HG02973 (cell line): ENCODE results near the gene PIEZO1.
A peak's percentile ranks its signal among the peaks of the same experiment; 100 is the strongest.

Experiments
- ATAC-seq: cut with Tn5 transposase; IDR thresholded peaks from one replicate; pipeline ENCODE4 v1.9.1; 2021; ENCODE audit warnings: moderate library complexity; ENCODE audit not compliant: unreplicated experiment

PIEZO1 gene

GRCh38 chr16:88694221-88695087 is 90.6 kb downstream of the PIEZO1 start:
- no peak for ATAC-seq

- no peak for ATAC-seq
These were observed 91.4 kb downstream of the PIEZO1 start for GRCh38 chr16:88693420-88694177.

GRCh38 chr16:88692861-88693260 is 92.2 kb downstream of the PIEZO1 start:
- no peak for ATAC-seq

- no peak for ATAC-seq
These were observed 93.0 kb downstream of the PIEZO1 start for GRCh38 chr16:88691924-88692560.

GRCh38 chr16:88691129-88691813 is 93.7 kb downstream of the PIEZO1 start:
- no peak for ATAC-seq

GRCh38 chr16:88690341-88691128 is 94.5 kb downstream of the PIEZO1 start:
- no peak for ATAC-seq

GRCh38 chr16:88688013-88688778 is 96.8 kb downstream of the PIEZO1 start:
- ATAC-seq: no peak

- ATAC-seq: no peak
These were observed 97.4 kb downstream of the PIEZO1 start for GRCh38 chr16:88687676-88688012.

- ATAC-seq: no peak
These were observed 97.8 kb downstream of the PIEZO1 start for GRCh38 chr16:88687254-88687576.

GRCh38 chr16:88686439-88687253 is 98.4 kb downstream of the PIEZO1 start, which contains the start of gene SNAI3:
Gene SNAI3, minus strand, starts transcription at chr16:88686507. Its CDS starts 101 bp downstream, at chr16:88686406.
- ATAC-seq: peak; percentile 68

GRCh38 chr16:88686062-88686438 is 99.0 kb downstream of the PIEZO1 start:
- no peak for ATAC-seq

GRCh38 chr16:88685156-88686061 is 99.6 kb downstream of the PIEZO1 start:
- ATAC-seq: no peak

GRCh38 chr16:88684569-88685155 is 100.4 kb downstream of the PIEZO1 start:
- ATAC-seq: no peak

- peak; percentile 63 for ATAC-seq
These were observed 103.1 kb downstream of the PIEZO1 start for GRCh38 chr16:88681709-88682451.

GRCh38 chr16:88681084-88681680 is 103.8 kb downstream of the PIEZO1 start:
- no peak for ATAC-seq

GRCh38 chr16:88680554-88681083 is 104.4 kb downstream of the PIEZO1 start:
- no peak for ATAC-seq
